DND-41 (cell line): ENCODE measurements around the gene MMRN2.
"Not testable (repeated sequence)": the region's sequence is repeated elsewhere in the genome, so short reads cannot be mapped to it uniquely, and the experiment has no call there.

Source experiments
- EZH2 ChIP-seq: IDR thresholded peaks from 3 replicates; pipeline ENCODE4 v1.6.1; 2012; ENCODE audit warnings: borderline replicate concordance, low read depth, mild to moderate bottlenecking, moderate library complexity, low read length, inconsistent platforms; ENCODE audit not compliant: severe bottlenecking
- TF ChIP-seq, protein P1 (sequence below): IDR thresholded peaks from 2 replicates; pipeline ENCODE4 v1.5.1; 2012; ENCODE audit warnings: borderline replicate concordance, low read length, moderate library complexity, mild to moderate bottlenecking; ENCODE audit not compliant: poor library complexity, severe bottlenecking; ENCODE audit errors: extremely low read depth

GRCh38 chr10:86984498-86984897, 27.1 kb upstream of the MMRN2 start:
- TF ChIP-seq, protein P1, sequence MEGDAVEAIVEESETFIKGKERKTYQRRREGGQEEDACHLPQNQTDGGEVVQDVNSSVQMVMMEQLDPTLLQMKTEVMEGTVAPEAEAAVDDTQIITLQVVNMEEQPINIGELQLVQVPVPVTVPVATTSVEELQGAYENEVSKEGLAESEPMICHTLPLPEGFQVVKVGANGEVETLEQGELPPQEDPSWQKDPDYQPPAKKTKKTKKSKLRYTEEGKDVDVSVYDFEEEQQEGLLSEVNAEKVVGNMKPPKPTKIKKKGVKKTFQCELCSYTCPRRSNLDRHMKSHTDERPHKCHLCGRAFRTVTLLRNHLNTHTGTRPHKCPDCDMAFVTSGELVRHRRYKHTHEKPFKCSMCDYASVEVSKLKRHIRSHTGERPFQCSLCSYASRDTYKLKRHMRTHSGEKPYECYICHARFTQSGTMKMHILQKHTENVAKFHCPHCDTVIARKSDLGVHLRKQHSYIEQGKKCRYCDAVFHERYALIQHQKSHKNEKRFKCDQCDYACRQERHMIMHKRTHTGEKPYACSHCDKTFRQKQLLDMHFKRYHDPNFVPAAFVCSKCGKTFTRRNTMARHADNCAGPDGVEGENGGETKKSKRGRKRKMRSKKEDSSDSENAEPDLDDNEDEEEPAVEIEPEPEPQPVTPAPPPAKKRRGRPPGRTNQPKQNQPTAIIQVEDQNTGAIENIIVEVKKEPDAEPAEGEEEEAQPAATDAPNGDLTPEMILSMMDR: not testable (repeated sequence)
- not testable (repeated sequence) for TF ChIP-seq EZH2
